AG10803 (cell line): ENCODE data around the gene OR1J2.

Experiments
- DNase-seq: peaks from one replicate; pipeline ENCODE4 v3.0.0; 2010; ENCODE audit warnings: low read depth
- H3K4me3 ChIP-seq: 2 replicates; pipeline ENCODE4 v1.5.1; 2011; ENCODE audit warnings: mild to moderate bottlenecking, low read length, control low read depth
- TF ChIP-seq, protein P1 (sequence below): conservative IDR thresholded peaks from 2 replicates; pipeline ENCODE4 v1.5.1; 2011; ENCODE audit warnings: mild to moderate bottlenecking, low read length, control low read depth, inconsistent platforms

The OR1J2 gene

DNA sequence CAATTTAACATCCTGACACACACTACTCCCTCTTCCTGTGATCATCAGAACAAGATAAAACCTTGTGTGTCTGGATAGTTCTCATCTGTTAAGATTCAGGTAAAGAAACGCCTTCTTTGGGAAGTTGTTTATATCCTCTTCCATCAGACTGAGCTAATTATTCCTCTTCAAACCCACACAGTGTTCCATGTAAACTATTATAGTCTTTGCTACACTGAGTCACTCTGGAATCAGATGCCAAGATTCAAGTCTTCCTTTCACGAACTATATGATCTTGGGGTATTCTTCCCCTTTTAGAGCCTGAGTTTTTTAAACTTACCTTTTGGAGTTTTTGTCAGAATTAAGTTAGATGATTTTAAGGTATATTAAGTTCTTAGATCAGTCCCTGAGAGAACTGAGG is 34.9 kb upstream of the OR1J2 start:
- TF ChIP-seq, protein P1, sequence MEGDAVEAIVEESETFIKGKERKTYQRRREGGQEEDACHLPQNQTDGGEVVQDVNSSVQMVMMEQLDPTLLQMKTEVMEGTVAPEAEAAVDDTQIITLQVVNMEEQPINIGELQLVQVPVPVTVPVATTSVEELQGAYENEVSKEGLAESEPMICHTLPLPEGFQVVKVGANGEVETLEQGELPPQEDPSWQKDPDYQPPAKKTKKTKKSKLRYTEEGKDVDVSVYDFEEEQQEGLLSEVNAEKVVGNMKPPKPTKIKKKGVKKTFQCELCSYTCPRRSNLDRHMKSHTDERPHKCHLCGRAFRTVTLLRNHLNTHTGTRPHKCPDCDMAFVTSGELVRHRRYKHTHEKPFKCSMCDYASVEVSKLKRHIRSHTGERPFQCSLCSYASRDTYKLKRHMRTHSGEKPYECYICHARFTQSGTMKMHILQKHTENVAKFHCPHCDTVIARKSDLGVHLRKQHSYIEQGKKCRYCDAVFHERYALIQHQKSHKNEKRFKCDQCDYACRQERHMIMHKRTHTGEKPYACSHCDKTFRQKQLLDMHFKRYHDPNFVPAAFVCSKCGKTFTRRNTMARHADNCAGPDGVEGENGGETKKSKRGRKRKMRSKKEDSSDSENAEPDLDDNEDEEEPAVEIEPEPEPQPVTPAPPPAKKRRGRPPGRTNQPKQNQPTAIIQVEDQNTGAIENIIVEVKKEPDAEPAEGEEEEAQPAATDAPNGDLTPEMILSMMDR, result no peak
- H3K4me3 ChIP-seq, result no peak overlapping the region
- peak; percentile 16 for DNase-seq

DNA sequence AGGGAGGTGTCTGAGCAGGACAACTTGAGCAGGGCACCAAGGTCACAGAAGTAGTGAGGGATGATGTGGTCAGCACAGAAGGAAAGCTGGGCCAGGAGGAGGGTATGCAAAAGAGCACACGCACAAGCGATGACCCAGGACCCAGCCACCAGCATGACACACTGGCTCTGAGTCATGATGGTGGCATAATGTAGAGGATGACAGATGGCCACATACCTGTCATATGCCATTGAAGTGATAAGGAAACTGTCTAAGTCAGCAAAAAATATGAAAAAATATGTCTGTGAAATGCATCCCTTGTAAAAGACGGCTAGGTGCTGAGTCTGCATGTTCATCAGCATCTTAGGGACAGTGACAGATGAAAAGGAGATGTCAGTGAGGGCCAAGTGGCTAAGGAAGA is 33.3 kb upstream of the OR1J2 start:
- no peak for DNase-seq
- no peak overlapping the region for H3K4me3 ChIP-seq

DNA sequence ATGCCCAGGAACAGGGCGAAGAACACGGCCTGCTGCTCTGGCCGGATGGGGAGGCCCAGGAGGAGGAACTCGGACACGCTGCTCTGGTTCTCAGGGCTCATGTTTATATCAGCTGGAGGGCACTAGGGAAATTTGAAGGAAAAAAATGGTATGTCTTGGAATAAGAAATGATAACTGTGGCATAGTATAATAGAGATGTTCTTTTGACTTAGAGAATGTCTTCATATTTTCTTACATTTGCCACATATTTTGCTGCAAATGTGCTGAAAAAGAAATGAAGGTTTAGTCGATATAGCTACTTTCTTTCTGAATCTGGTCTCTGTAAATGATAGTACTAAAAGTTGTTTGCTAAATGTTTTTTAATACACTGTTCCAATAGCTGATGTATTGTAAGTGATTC is 32.8 kb upstream of the OR1J2 start, which contains the start of gene OR1J1:
OR1J1 (minus strand) TSS at position 101 of the 400 bp plus-strand sequence; CDS start at position 101, 0 bp downstream.
- DNase-seq, result no peak
- TF ChIP-seq, protein P1, result no peak
- H3K4me3 ChIP-seq, result no peak within 1 kb of the TSS

More for the DNA sequence above, 33.3 kb upstream of the OR1J2 start:
- TF ChIP-seq, protein P1, result no peak

DNA sequence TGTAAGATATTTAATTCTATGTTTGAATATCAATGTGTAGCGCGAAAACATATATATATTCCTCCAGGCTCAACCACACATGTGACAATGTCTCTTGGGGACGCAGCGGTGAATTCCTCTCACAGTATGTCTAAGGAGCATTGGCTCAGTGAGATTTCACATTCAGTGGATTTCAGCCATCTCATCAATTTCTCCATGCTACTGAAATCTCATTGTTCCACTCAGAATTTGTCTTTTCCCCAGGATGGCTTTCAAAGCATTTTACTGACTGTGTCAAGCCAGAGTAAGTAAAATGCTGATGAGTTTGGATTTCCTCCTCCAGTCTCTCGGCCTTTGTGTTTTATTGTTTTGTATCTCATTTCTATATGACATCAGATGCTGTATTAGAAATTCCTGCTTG is 31.5 kb upstream of the OR1J2 start:
- H3K4me3 ChIP-seq, result no peak overlapping the region
- TF ChIP-seq, protein P1, result no peak
- no peak for DNase-seq

DNA sequence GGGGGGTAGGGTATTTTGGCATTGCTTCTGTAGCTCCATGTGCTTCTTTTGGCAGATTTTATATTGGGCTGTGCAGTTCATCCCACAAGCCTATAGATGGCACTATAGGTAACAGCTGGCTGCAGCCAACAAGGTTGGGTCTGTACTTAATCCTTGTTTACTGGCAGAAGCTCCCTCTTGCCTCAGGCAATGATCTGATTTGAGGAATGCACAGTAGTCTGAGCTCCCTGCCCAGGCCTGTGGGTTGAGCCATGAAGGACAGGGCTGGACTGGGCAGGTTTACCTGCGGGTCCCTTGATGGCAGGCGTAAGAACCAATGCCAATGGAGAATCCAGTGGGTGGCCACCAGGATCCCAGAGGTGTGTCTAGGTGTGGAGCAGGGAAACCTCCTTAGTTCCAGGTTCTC is 11.7 kb upstream of the OR1J2 start:
- peak; percentile 70 for DNase-seq
- TF ChIP-seq, protein P1, result peak; percentile 79
- no peak overlapping the region for H3K4me3 ChIP-seq

DNA sequence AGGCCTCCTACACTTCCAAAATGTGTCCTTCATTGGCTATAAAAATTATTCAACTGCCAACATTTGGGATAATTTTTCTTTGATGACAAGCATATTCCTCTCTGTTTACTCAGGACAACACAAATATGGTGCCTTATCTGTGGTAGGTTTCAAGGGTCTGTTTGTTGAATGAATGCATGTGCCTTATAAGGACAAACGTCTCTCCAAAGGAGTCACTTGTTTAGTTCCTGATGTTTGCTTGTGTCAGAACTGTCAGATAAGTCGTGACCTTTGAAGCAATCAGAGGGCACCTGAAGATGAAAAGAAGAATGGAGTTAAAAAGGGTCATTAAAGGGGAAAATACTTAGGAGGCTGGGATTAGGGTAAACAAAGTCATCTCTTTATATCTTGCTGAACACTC is 3.6 kb upstream of the OR1J2 start:
- H3K4me3 ChIP-seq, result no peak overlapping the region
- TF ChIP-seq, protein P1, result no peak
- DNase-seq, result no peak

DNA sequence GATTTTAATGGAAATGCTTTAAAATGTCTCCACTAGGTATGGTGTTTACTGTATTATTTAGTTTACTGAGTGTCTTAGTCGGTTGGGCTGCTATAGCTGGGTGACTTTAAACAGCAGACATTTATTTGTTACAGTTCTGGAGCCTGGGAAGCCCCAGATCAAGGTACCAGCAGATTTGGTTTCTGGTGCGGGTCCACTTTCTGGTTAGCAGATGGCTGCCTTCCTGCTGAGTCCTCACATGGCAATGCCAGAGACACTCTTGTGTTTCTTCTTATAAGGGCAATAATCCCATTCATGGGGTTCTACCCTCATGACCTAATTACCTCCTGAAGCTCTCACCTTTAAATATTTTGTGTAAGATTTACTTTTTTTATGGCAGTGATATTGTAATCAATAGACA is 7.6 kb downstream of the OR1J2 start:
- TF ChIP-seq, protein P1, result no peak
- no peak for DNase-seq
- no peak overlapping the region for H3K4me3 ChIP-seq
